Dendritic cell treated with granulocyte-macrophage colony-stimulating factor and Interleukin-4, amounts not matched to agents 40 ng/mL and 50 ng/mL, for 4 days (primary cell): ENCODE data around the gene ACTC1.

Experiments used
- H3K27ac Mint-ChIP-seq: one replicate; pipeline ENCODE4 v1.8.0; 2022; ENCODE audit warnings: mild to moderate bottlenecking, mixed read lengths
- H3K27me3 Mint-ChIP-seq: one replicate; pipeline ENCODE4 v1.8.0; 2022; ENCODE audit warnings: mild to moderate bottlenecking, mixed read lengths
- H3K36me3 Mint-ChIP-seq: one replicate; pipeline ENCODE4 v1.8.0; 2022; ENCODE audit warnings: low read depth, mixed read lengths
- H3K4me1 Mint-ChIP-seq: one replicate; pipeline ENCODE4 v1.8.0; 2022; ENCODE audit warnings: low read depth, mixed read lengths
- H3K4me3 Mint-ChIP-seq: one replicate; pipeline ENCODE4 v1.8.0; 2022; ENCODE audit warnings: mild to moderate bottlenecking, moderate library complexity, mixed read lengths
- H3K9me3 Mint-ChIP-seq: one replicate; pipeline ENCODE4 v1.8.0; 2022; ENCODE audit warnings: mixed read lengths
- intact Hi-C: fragments of 100-400 bp; cut with micrococcal nuclease; formaldehyde crosslinking; loops from one replicate; pipeline ENCODE4 v1.15.0; 2022

Gene ACTC1

DNA sequence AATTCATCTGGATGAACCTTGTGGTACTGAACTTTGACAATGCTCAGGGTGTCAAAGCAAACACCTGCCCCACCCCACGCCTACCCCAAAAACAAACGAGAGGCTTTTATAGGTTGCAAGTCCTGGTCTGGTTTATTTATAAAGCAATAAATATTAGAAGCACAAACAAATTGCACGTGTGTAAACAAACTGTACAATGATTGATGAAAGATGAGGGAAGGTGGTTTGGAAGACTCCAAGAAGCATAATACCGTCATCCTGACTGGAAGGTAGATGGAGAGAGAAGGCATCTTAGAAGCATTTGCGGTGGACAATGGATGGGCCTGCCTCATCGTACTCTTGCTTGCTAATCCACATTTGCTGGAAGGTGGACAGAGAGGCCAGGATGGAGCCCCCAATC lies 5.2 kb downstream of the ACTC1 start:
- Mint-ChIP-seq H3K27ac (no peak overlapping the region), H3K27me3 (peaks cover 29% of the 10 kb centered on the region), H3K4me1 (no peaks in the 10 kb centered on the region), H3K4me3 (no peak overlapping the region), H3K9me3 (no peaks in the 10 kb centered on the region), H3K36me3 (no peaks in the 10 kb centered on the region)
- intact Hi-C loops: no loop called here

DNA sequence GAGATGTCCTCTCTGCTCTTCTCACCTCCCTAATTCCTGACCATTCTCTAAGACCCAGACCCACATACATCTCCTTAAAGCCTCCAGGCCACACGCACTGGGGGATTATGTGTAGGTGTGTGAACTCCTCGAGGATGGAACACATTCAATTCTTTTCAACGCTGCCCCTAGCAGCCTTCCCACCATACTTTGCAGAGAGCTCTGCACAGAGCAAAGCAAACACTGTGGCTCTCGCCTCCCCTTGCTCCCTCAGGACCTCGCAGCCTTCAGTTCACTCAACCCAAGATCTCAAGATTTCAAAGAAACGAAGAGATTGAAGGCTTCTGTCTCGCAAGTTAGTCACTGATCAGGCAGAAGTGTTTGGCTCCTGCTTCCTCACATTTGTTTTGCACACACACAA lies 6.0 kb downstream of the ACTC1 start:
- H3K9me3 Mint-ChIP-seq: no peaks in the 10 kb centered on the region
- no peak overlapping the region for H3K27ac Mint-ChIP-seq
- peaks cover 21% of the 10 kb centered on the region for H3K27me3 Mint-ChIP-seq
- intact Hi-C loops: no loop called here
- H3K4me3 Mint-ChIP-seq: no peak overlapping the region
- no peaks in the 10 kb centered on the region for H3K4me1 Mint-ChIP-seq
- H3K36me3 Mint-ChIP-seq: no peaks in the 10 kb centered on the region

DNA sequence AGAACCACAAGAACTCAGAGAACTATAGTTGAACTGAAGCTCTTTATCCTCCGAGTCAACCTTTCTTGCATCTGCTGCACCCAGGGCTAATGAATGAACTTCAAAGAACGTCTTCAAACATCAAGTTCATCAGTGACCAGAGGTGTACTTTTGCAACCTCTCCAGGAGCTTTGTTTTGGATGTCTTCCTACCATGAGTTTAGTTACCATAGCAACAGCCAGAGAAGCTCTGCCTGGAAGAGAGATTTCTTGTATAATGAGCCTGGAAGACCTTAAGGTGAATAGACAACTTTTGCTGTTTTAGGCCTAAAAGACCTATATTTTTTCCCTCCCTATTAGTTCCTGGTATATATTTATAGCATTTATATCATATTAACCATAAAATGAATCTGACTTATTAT lies 9.1 kb downstream of the ACTC1 start:
- Mint-ChIP-seq H3K27me3 (peaks cover 1% of the 10 kb centered on the region), H3K9me3 (peaks cover 13% of the 10 kb centered on the region), H3K36me3 (no peaks in the 10 kb centered on the region), H3K4me1 (no peaks in the 10 kb centered on the region), H3K27ac (no peak overlapping the region), H3K4me3 (no peak overlapping the region)
- intact Hi-C loops: no loop called here

DNA sequence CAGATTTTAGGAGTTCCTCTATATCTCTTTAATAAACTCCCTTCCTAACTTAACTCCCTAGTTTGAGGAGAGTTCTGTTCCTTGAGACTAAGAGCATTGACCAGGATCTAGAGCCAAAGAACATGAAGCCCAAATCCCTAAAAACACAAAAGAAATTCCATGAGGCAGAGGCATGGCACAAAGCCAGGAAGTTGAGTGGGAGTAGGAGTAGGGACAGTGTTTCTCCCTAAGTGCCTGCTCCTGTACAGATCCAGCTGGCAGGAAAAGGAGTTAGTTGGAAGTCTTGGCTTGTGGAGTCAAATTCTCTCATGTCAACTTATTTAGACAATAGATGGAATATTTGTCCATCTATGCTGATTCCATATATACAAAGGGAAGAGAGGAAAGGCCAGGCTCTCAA lies 11.4 kb downstream of the ACTC1 start:
- Mint-ChIP-seq H3K4me3 (no peak overlapping the region), H3K27ac (no peak overlapping the region), H3K36me3 (no peaks in the 10 kb centered on the region), H3K27me3 (no peaks in the 10 kb centered on the region), H3K4me1 (no peaks in the 10 kb centered on the region), H3K9me3 (peaks cover 13% of the 10 kb centered on the region)
- intact Hi-C loops: no loop called here

DNA sequence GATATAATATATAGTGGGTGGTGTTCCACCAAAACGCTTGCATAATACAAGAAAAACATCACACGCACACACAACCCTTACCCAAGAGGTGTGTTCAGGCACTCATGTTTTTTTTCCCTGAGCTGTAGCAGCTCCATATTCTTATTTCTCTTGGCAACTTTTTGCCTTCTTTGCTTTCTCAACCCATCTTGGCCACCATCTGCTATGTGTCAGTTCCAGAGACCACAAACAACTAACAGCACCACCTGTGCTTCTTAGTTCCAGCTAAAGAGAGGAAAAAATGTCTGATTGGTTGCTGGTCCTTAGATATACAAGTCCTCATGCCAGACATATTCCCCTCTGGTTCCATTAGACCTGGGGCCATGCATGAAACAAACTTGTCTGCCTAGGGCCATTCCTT lies 11.9 kb downstream of the ACTC1 start:
- Mint-ChIP-seq H3K9me3 (peaks cover 13% of the 10 kb centered on the region), H3K4me1 (no peaks in the 10 kb centered on the region), H3K4me3 (no peak overlapping the region), H3K27ac (no peak overlapping the region), H3K27me3 (no peaks in the 10 kb centered on the region), H3K36me3 (no peaks in the 10 kb centered on the region)
- intact Hi-C loops: no loop called here

DNA sequence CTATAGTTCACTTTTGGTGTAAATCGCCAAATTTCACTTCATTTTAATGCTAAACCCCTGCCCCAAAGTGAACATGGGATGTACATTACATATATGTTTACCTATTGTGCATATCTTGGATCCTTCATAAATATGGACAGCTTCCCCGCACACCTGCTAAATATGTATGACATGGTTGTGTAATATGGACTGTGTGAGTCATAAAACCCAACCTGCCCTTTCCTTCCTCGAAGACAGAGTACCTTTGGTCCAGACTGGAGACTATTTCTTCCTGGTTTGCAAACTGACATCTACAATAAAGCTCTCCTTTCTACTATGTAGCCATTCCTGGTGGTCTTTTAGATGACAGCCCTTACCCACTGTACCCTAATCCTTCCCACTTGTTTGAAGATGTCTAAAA lies 12.4 kb downstream of the ACTC1 start:
- intact Hi-C loops: no loop called here
- Mint-ChIP-seq H3K36me3 (no peaks in the 10 kb centered on the region), H3K4me1 (no peaks in the 10 kb centered on the region), H3K4me3 (no peak overlapping the region), H3K27me3 (no peaks in the 10 kb centered on the region), H3K9me3 (peaks cover 13% of the 10 kb centered on the region), H3K27ac (no peak overlapping the region)

DNA sequence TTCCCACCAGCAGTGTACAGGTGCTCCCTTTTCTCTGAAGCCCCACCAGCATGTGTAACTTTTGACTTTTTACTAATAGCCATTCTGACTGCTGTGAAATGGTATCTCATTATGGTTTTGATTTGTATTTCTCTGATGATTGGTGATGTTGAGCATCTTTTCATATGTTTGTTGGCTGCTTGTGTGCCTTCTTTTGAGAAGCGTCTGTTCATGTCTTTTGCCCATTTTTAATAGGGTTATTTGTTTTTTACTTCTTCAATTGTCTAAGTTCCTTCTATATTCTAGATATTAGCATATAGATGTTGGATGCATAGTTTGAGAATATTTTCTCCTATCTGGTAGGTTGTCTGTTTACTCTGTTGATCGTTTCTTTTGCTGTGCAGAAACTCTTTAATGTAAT lies 14.6 kb downstream of the ACTC1 start:
- intact Hi-C loops: no loop called here
- H3K4me3 Mint-ChIP-seq: no peak overlapping the region
- no peaks in the 10 kb centered on the region for H3K4me1 Mint-ChIP-seq
- H3K36me3 Mint-ChIP-seq: no peaks in the 10 kb centered on the region
- no peak overlapping the region for H3K27ac Mint-ChIP-seq
- H3K27me3 Mint-ChIP-seq: no peaks in the 10 kb centered on the region
- H3K9me3 Mint-ChIP-seq: peaks cover 13% of the 10 kb centered on the region

DNA sequence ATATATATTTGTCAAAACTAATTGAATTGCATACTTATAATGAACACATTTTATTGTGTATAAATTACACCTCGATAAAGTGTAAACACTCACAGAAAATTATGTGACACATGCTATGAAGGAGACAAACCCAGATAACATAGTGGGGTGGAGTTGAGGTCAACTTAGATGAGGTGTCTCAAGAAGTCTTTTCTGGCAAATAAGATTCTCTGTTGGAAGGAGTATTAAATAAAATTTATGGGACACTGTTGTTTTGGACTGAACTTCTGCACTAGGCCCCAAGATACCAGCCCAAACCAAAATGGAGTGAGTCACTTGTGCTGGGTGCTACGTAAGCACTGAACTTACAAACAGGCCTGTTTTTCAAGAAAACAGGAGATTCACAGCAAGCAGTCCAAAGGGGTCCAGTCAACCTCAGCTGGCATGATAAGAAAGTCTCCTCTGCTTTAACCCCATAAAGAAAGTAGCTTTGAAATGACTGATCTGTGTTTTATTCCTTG lies 18.7 kb downstream of the ACTC1 start:
- intact Hi-C loops: no loop called here

DNA sequence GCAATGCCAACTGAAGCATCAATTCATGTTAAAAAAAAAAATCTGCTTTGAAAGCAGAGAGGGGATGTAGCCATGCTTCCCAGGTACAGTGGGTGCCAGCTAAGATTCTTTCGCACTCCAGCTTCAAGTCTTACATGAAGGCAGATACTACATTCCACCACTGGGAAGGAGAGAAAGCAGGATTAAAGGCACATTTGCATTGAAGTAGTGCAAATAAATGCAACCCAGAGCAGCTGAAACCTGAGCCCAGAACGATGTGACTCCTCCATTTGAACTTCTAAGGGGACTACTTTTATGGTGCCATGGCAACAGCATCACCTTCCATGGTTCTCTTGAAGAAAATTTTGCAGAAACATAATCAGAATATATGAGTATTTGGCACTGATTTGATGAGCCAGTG lies 21.4 kb downstream of the ACTC1 start:
- no peaks in the 10 kb centered on the region for H3K9me3 Mint-ChIP-seq
- H3K27ac Mint-ChIP-seq: no peak overlapping the region
- H3K4me3 Mint-ChIP-seq: no peak overlapping the region
- no peaks in the 10 kb centered on the region for H3K27me3 Mint-ChIP-seq
- H3K4me1 Mint-ChIP-seq: no peaks in the 10 kb centered on the region
- no peaks in the 10 kb centered on the region for H3K36me3 Mint-ChIP-seq
- intact Hi-C loops: no loop called here

More for the DNA sequence above, 18.7 kb downstream of the ACTC1 start:
- Mint-ChIP-seq H3K4me3 (no peak overlapping the region), H3K36me3 (no peaks in the 10 kb centered on the region), H3K27ac (no peak overlapping the region), H3K4me1 (no peaks in the 10 kb centered on the region), H3K9me3 (no peaks in the 10 kb centered on the region), H3K27me3 (no peaks in the 10 kb centered on the region)

DNA sequence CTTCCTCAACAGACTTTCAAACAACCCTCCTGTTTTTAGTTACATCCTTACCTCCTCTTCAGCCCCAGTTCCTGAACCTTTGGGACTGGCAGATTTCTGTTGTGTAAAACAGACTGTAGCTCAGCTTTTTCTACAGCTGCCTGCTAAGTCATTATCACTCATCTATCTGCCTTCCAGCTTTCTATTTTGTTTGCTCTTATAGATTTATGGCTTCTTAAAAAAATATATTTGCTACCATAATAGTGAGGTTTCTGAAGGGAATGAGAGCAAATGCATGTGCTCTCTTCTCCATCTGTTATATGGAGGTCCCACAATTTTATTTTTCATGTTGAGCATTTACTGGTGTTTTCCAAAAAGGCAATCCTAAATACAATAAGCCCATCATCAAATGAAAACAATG lies 22.3 kb downstream of the ACTC1 start:
- Mint-ChIP-seq H3K4me1 (no peaks in the 10 kb centered on the region), H3K36me3 (no peaks in the 10 kb centered on the region), H3K4me3 (no peak overlapping the region), H3K27me3 (no peaks in the 10 kb centered on the region), H3K27ac (no peak overlapping the region), H3K9me3 (no peaks in the 10 kb centered on the region)
- intact Hi-C loops: no loop called here

DNA sequence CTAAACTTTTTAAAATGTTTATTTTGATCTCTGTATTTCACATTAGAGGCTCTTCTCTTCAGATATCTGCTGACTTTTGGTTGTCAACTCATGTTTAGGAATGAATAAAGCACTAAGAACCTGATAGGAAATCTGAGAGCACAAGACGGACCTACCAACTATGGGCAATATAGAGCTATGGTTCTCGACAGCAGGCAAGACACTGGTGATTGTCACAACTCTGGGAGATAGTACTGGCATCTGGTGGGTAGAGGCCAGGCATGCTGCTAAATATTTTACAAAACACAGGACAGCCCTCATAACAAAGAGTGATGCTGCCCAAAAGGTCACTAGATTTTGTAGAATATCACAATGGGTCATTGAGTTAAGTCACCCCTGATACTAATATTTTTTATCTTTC lies 23.0 kb downstream of the ACTC1 start:
- Mint-ChIP-seq H3K4me3 (no peak overlapping the region), H3K9me3 (no peaks in the 10 kb centered on the region), H3K36me3 (no peaks in the 10 kb centered on the region), H3K27ac (no peak overlapping the region), H3K27me3 (no peaks in the 10 kb centered on the region), H3K4me1 (no peaks in the 10 kb centered on the region)
- intact Hi-C loops: no loop called here

DNA sequence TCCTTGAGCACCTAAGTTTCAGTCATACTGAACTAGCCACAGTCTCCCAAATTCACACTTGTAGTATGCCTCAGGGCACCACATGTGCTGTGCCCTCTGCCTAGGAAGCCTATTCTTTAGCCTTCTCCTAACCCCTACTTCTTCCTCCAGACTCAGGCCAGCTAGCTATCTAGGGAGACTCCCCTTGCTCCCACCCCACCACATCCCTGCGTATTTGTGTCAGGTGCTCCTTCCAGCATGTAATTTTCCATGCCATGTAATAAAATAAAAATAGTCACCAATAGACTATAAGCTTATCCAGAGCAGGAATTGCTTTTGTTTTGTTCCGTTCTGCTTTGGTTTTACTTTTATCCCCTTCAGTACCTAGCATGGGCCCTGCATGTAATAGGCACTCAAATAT lies 25.6 kb downstream of the ACTC1 start:
- intact Hi-C loops: no loop called here
- H3K4me1 Mint-ChIP-seq: no peaks in the 10 kb centered on the region
- no peaks in the 10 kb centered on the region for H3K27me3 Mint-ChIP-seq
- no peaks in the 10 kb centered on the region for H3K9me3 Mint-ChIP-seq
- no peak overlapping the region for H3K27ac Mint-ChIP-seq
- H3K36me3 Mint-ChIP-seq: no peaks in the 10 kb centered on the region
- no peak overlapping the region for H3K4me3 Mint-ChIP-seq

DNA sequence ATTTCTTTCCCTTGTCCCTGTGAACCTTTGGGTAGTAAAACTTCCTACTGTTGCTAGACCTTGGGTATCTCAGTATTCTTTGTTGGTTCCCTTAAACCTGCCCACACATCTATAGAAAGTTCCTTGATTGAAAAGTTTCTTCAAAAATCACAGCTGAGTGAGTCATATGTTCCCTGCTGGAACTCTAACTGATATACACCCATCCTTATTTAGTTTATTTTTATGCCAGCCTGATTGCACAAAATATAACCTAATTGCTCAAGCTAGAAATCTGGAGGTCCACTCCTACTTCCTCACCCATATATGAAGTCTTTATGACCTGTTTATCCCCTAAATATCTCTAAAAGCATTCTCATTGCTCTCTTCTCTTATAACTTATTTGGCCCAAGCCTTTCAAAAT lies 26.8 kb downstream of the ACTC1 start:
- Mint-ChIP-seq H3K27ac (no peak overlapping the region), H3K36me3 (no peaks in the 10 kb centered on the region), H3K4me1 (no peaks in the 10 kb centered on the region), H3K9me3 (no peaks in the 10 kb centered on the region), H3K4me3 (no peak overlapping the region), H3K27me3 (no peaks in the 10 kb centered on the region)
- intact Hi-C loops: no loop called here

DNA sequence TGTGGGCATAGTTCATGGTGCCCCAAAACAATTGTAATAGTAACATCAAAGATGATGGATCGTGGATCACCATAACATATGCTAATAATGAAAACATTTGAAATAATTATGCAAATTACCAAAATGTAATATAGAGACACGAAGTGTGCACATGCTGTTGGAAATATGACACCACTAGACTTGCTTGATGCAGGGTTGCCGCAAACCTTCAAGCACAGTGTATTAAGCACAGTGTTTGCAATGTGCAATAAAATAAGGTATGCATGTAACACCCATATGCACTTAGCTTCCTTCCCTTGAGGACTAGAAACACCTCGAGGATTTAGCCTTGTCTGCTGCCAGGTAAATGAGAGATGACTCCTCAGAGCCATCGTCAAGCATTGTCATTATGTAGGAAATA lies 29.6 kb downstream of the ACTC1 start:
- Mint-ChIP-seq H3K27ac (no peak overlapping the region), H3K9me3 (no peaks in the 10 kb centered on the region), H3K36me3 (no peaks in the 10 kb centered on the region), H3K4me1 (no peaks in the 10 kb centered on the region), H3K27me3 (peaks cover 5% of the 10 kb centered on the region), H3K4me3 (no peak overlapping the region)
- intact Hi-C loops: no loop called here

DNA sequence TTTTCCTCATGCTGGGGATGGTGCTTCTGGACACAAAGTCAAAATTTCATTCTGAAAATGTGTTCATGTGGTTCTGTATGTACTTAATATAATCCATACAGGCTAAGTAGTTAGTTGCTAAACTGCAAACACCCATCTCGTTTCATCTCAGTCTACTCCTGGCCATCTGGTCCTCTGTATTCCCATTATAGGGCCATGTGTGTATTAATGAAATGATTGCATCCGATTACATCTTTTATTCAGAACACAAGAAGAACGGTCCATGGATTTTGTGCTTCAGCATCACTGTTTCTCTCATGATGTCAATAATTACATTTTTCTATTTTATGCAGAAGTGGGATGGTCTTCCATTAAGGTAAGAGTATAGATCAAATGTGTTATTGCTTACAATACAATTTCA lies 34.4 kb downstream of the ACTC1 start:
- Mint-ChIP-seq H3K9me3 (no peaks in the 10 kb centered on the region), H3K27me3 (peaks cover 22% of the 10 kb centered on the region), H3K36me3 (no peaks in the 10 kb centered on the region), H3K4me1 (no peaks in the 10 kb centered on the region), H3K4me3 (no peak overlapping the region), H3K27ac (no peak overlapping the region)
- intact Hi-C loops: no loop called here
